Natural killer cell (primary cell): ENCODE results near the gene KBTBD7. TPM values are rescaled to one million over a fixed set of nuclear protein-coding genes. Genes with fewer than 3 reads are reported as not detected.

Source experiments
- ATAC-seq, 3 donors: fragments of 150-1000 bp in 2 of 3; fragments of 200-7000 bp in 1 of 3; cut with Tn5 transposase; 1 replicate in 1 of 3; 2 replicates in 2 of 3; pipeline ENCODE4 v1.10.0; 2021; ENCODE audit warnings: mild to moderate bottlenecking in 2 of 3, moderate library complexity in 2 of 3
- DNase-seq, 2 donors: peaks; one replicate each; pipeline versions ENCODE4 v3.0.0 to v3.0.0-alpha.2; 2013 to 2021; ENCODE audit warnings: mixed read lengths in 1 of 2
- H3K27ac ChIP-seq: one replicate; pipeline ENCODE4 v1.5.1; 2013; ENCODE audit warnings: mild to moderate bottlenecking, low read length
- H3K27me3 ChIP-seq: one replicate; pipeline ENCODE4 v1.6.1; 2013; ENCODE audit warnings: low read length; ENCODE audit not compliant: control insufficient read depth, insufficient read depth
- H3K36me3 ChIP-seq: one replicate; pipeline ENCODE4 v1.6.1; 2013; ENCODE audit warnings: low read length; ENCODE audit not compliant: control insufficient read depth, insufficient read depth
- H3K4me1 ChIP-seq: one replicate; pipeline ENCODE4 v1.6.1; 2013; ENCODE audit warnings: low read length; ENCODE audit not compliant: control insufficient read depth, insufficient read depth
- H3K4me3 ChIP-seq: one replicate; pipeline ENCODE4 v1.5.1; 2013; ENCODE audit warnings: low read length
- H3K9me3 ChIP-seq: one replicate; pipeline ENCODE4 v1.6.1; 2013; ENCODE audit warnings: low read length; ENCODE audit not compliant: control insufficient read depth, insufficient read depth
- H3K27ac Mint-ChIP-seq, 2 donors: one replicate each; pipeline ENCODE4 v1.8.0; 2022; ENCODE audit warnings: mild to moderate bottlenecking in 2 of 2, mixed read lengths in 2 of 2, moderate library complexity in 1 of 2
- H3K27me3 Mint-ChIP-seq, 2 donors: one replicate each; pipeline ENCODE4 v1.8.0; 2022; ENCODE audit warnings: low read depth in 2 of 2, mixed read lengths in 2 of 2
- H3K36me3 Mint-ChIP-seq: one replicate; pipeline ENCODE4 v1.8.0; 2022; ENCODE audit warnings: mixed read lengths
- H3K4me1 Mint-ChIP-seq, 2 donors: one replicate each; pipeline ENCODE4 v1.8.0; 2022; ENCODE audit warnings: mixed read lengths in 2 of 2
- H3K4me3 Mint-ChIP-seq: one replicate; pipeline ENCODE4 v1.8.0; 2022; ENCODE audit warnings: mild to moderate bottlenecking, moderate library complexity, mixed read lengths
- H3K9me3 Mint-ChIP-seq, 2 donors: one replicate each; pipeline ENCODE4 v1.8.0; 2022; ENCODE audit warnings: mixed read lengths in 2 of 2
- WGBS: methylation state at CpG from one replicate; pipeline ENCODE4 v1.1.7; 2013; ENCODE audit warnings: missing lambda C conversion rate; ENCODE audit not compliant: insufficient coverage; 5-methylcytosine and 5-hydroxymethylcytosine counted together
- intact Hi-C: fragments of 100-400 bp; cut with micrococcal nuclease; formaldehyde crosslinking; loops from one replicate; pipeline ENCODE4 v1.14.2; 2022
- total RNA-seq, 4 donors: library from RNA; stranded (reverse); fragments of 120-200 nt in 1 of 4; gene quantifications; one replicate each; pipeline versions ENCODE4 v1.2.3 to v1.2.4, GENCODE V29; 2013 to 2022
- TF ChIP-seq, protein P1 (sequence below): fragments of 200-600 bp; IDR thresholded peaks from one replicate; pipeline ENCODE4 v1.8.0; 2022; ENCODE audit warnings: antibody characterized with exemption

The KBTBD7 gene
- total RNA-seq, 3 donors from 2014 or later (not counting 1 experiment from before 2014, with no cell fraction given), result 2.1 to 4.1 (median 3.8) TPM

DNA sequence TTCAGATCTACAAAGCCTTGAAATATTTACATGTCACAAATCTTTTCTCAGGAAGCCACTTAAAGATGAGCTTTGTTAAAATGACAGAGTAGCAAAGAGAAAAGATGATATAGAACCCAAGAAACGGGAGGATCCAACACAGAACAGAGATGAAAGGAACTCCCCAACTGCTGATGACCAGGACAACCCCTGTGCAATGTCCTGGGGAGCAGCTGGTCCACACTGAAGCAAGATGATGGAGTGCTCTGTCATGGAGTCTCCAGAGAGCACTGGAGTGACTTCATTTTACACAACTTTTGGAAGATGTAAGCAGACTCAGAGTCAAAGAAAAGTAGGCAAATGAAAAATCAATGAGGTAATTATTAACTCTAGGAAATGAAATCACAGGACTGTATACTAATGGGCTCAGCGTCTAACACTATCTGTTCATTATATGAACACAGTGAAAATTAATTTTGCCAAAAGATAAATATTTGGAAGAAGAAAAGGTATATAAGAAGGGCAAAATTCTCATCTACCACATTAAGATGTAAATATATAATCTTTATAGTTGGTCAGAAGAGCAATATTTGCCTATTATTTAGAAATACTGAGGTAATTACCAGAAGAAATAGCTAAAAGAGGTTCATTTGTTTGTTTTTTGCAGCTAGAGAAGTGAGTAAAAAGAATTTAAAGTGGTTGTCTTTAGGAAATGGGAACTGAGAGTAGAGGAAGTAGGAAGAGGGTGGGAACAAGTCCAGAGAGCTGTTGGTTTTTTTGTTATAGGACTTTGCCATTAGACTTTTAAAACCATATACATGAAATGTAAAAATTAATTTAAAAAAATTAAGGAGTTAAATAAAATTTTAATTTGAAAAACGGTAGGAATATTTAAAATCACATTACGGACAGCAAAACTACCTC, 38.5 kb upstream of the KBTBD7 start:
- Histone ChIP-seq H3K4me1 (peaks cover 3% of the 10 kb centered on the region), H3K27me3 (no peaks in the 10 kb centered on the region), H3K36me3 (peaks cover 16% of the 10 kb centered on the region), H3K4me3 (no peak overlapping the region), H3K27ac (no peak overlapping the region), H3K9me3 (no peaks in the 10 kb centered on the region)
- intact Hi-C loops, result no loop called here
- Mint-ChIP-seq H3K4me1 (peaks cover 16 to 18% of the 10 kb centered on the region in 2 donors), H3K27ac (peak overlapping the region; percentile 67 to 69), H3K27me3 (no peaks in the 10 kb centered on the region), H3K9me3 (no peaks in the 10 kb centered on the region), H3K4me3 (no peak overlapping the region), H3K36me3 (peaks cover 9% of the 10 kb centered on the region)
- WGBS, result 98% methylated on average over 2 of the region's 4 CpGs
- ATAC-seq (no peak), DNase-seq (no peak)
- TF ChIP-seq, protein P1, sequence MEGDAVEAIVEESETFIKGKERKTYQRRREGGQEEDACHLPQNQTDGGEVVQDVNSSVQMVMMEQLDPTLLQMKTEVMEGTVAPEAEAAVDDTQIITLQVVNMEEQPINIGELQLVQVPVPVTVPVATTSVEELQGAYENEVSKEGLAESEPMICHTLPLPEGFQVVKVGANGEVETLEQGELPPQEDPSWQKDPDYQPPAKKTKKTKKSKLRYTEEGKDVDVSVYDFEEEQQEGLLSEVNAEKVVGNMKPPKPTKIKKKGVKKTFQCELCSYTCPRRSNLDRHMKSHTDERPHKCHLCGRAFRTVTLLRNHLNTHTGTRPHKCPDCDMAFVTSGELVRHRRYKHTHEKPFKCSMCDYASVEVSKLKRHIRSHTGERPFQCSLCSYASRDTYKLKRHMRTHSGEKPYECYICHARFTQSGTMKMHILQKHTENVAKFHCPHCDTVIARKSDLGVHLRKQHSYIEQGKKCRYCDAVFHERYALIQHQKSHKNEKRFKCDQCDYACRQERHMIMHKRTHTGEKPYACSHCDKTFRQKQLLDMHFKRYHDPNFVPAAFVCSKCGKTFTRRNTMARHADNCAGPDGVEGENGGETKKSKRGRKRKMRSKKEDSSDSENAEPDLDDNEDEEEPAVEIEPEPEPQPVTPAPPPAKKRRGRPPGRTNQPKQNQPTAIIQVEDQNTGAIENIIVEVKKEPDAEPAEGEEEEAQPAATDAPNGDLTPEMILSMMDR, result no peak

GRCh38 chr13:41231786-41232185, 37.4 kb upstream of the KBTBD7 start:
- peaks cover 16% of the 10 kb centered on the region for H3K36me3 ChIP-seq
- DNase-seq (peak in 1 of 2 donors; percentile 32), ATAC-seq (peak; percentile 40 to 63 (median 46))
- H3K27ac Mint-ChIP-seq, result peak overlapping the region; percentile 67 to 69
- no peak overlapping the region for H3K27ac ChIP-seq
- no peaks in the 10 kb centered on the region for H3K9me3 ChIP-seq
- H3K9me3 Mint-ChIP-seq, result no peaks in the 10 kb centered on the region
- H3K4me1 ChIP-seq, result peaks cover 3% of the 10 kb centered on the region
- H3K4me3 Mint-ChIP-seq, result no peak overlapping the region
- 61% methylated on average over 3 of the region's 3 CpGs for WGBS
- H3K27me3 Mint-ChIP-seq, result no peaks in the 10 kb centered on the region
- H3K36me3 Mint-ChIP-seq, result peaks cover 9% of the 10 kb centered on the region
- intact Hi-C loops, result no loop called here
- H3K4me1 Mint-ChIP-seq, result peaks cover 16 to 18% of the 10 kb centered on the region in 2 donors
- H3K27me3 ChIP-seq, result no peaks in the 10 kb centered on the region
- no peak overlapping the region for H3K4me3 ChIP-seq
- TF ChIP-seq, protein P1, result no peak

- Mint-ChIP-seq H3K27me3 (no peaks in the 10 kb centered on the region), H3K4me1 (peaks cover 16 to 18% of the 10 kb centered on the region in 2 donors), H3K4me3 (no peak overlapping the region), H3K9me3 (no peaks in the 10 kb centered on the region), H3K27ac (peak overlapping the region; percentile 67 to 69), H3K36me3 (peaks cover 9% of the 10 kb centered on the region)
- Histone ChIP-seq H3K36me3 (peaks cover 18% of the 10 kb centered on the region), H3K27ac (no peak overlapping the region), H3K9me3 (no peaks in the 10 kb centered on the region), H3K4me1 (peaks cover 3% of the 10 kb centered on the region), H3K4me3 (no peak overlapping the region), H3K27me3 (no peaks in the 10 kb centered on the region)
- TF ChIP-seq, protein P1, result no peak
- intact Hi-C loops, result no loop called here
- no peak for ATAC-seq
- no peak for DNase-seq
- 100% methylated on average over 2 of the region's 2 CpGs for WGBS
These were observed 36.8 kb upstream of the KBTBD7 start for GRCh38 chr13:41231025-41231677.
